Measurements from ENCODE around the gene NTNG1. TPM values are rescaled to one million over a fixed set of nuclear protein-coding genes. Genes with fewer than 3 reads are reported as not detected.

Gene NTNG1
- total and polyA plus RNA-seq, 2 of the 13 experiments (the other 11 are each of a cell fraction or from before 2014, with no cell fraction given): not detected

DNA sequence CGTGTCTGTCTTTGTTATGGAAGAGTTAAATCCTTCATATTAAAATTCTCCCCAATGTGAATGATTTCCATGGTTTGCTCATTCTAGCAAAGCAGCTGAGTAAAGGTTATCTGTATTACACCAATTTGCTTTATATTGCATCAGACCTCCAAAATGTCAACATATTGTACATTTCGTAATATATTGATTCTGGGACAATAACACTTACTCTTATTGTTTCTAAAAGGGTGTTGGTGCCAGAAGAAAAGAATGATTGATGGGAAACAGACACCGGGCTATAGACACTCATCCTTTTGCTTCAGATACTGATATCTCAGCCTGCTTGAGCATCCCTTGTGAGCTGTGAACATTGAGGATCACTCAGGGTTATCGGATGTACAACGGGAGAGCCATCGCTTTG is 7.0 kb downstream of the NTNG1 start (continued):
- TF ChIP-seq FOXA1 (IDR thresholded peaks at IDR 0.05) (no peak), FOXA1 (CRISPR knock-in tag; IDR thresholded peaks at IDR 0.05) (0 out of 2 replicates have a peak, but pooled peaks have one; percentile 14), TCF7L2 (IDR thresholded peaks at IDR 0.05; ENCODE audit: low read depth, low read length) (no peak), ZSCAN12 (CRISPR knock-in tag; IDR thresholded peaks at IDR 0.05) (no peak), ONECUT2 (CRISPR knock-in tag; IDR thresholded peaks at IDR 0.05) (0 out of 2 replicates have a peak, but pooled peaks have one; percentile 13), HMG20A (CRISPR knock-in tag; IDR thresholded peaks at IDR 0.05; ENCODE audit: borderline replicate concordance) (peak; percentile 68), SNAI1 (CRISPR knock-in tag; IDR thresholded peaks at IDR 0.05; ENCODE audit: borderline replicate concordance) (no peak), SOX13 (IDR thresholded peaks at IDR 0.05) (peak; percentile 62; the same call in 1 of the 2 replicates), SOX13 (CRISPR knock-in tag; conservative IDR thresholded peaks at IDR 0.05 in 1 of 2, IDR thresholded peaks at IDR 0.05 in 1 of 2) (peak in 1 of 2 experiments; percentile 94; a peak in 2 of 4 replicates), ZNF496 (CRISPR knock-in tag; IDR thresholded peaks at IDR 0.05; ENCODE audit: insufficient replicate concordance) (no peak), SOX5 (CRISPR knock-in tag; IDR thresholded peaks at IDR 0.05; ENCODE audit: borderline replicate concordance) (peak; percentile 94), PRPF4 (IDR thresholded peaks at IDR 0.05; ENCODE audit: low read depth, low read length, poor library complexity, severe bottlenecking) (no peak), PHF8 (CRISPR knock-in tag; IDR thresholded peaks at IDR 0.05) (no peak), ZNF17 (CRISPR knock-in tag; IDR thresholded peaks at IDR 0.05) (no peak), EHMT2 (IDR thresholded peaks at IDR 0.05; ENCODE audit: borderline replicate concordance, low read depth, low read length) (no peak), GATAD2A (CRISPR knock-in tag; IDR thresholded peaks at IDR 0.05) (peak; percentile 72), NFATC3 (CRISPR knock-in tag; IDR thresholded peaks at IDR 0.05) (no peak), CEBPG (CRISPR knock-in tag; IDR thresholded peaks at IDR 0.05) (peak; percentile 78), E2F5 (CRISPR knock-in tag; conservative IDR thresholded peaks at IDR 0.05) (no peak), NPAS2 (CRISPR knock-in tag; IDR thresholded peaks at IDR 0.05; ENCODE audit: borderline replicate concordance) (no peak), MBNL3 (CRISPR knock-in tag; conservative IDR thresholded peaks at IDR 0.05) (no peak), ZNF276 (CRISPR knock-in tag; IDR thresholded peaks at IDR 0.05; ENCODE audit: low read depth) (no peak)
- TF ChIP-seq, protein P1, sequence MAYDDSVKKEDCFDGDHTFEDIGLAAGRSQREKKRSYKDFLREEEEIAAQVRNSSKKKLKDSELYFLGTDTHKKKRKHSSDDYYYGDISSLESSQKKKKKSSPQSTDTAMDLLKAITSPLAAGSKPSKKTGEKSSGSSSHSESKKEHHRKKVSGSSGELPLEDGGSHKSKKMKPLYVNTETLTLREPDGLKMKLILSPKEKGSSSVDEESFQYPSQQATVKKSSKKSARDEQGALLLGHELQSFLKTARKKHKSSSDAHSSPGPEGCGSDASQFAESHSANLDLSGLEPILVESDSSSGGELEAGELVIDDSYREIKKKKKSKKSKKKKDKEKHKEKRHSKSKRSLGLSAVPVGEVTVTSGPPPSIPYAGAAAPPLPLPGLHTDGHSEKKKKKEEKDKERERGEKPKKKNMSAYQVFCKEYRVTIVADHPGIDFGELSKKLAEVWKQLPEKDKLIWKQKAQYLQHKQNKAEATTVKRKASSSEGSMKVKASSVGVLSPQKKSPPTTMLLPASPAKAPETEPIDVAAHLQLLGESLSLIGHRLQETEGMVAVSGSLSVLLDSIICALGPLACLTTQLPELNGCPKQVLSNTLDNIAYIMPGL (CRISPR knock-in tag; IDR thresholded peaks at IDR 0.05; ENCODE audit: borderline replicate concordance in 1 of 2, low read depth in 1 of 2): no peak
- TF ChIP-seq, protein P2, sequence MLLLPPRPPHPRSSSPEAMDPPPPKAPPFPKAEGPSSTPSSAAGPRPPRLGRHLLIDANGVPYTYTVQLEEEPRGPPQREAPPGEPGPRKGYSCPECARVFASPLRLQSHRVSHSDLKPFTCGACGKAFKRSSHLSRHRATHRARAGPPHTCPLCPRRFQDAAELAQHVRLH (CRISPR knock-in tag; IDR thresholded peaks at IDR 0.05; ENCODE audit: borderline replicate concordance, low read depth): no peak
- TF ChIP-seq, protein P3, sequence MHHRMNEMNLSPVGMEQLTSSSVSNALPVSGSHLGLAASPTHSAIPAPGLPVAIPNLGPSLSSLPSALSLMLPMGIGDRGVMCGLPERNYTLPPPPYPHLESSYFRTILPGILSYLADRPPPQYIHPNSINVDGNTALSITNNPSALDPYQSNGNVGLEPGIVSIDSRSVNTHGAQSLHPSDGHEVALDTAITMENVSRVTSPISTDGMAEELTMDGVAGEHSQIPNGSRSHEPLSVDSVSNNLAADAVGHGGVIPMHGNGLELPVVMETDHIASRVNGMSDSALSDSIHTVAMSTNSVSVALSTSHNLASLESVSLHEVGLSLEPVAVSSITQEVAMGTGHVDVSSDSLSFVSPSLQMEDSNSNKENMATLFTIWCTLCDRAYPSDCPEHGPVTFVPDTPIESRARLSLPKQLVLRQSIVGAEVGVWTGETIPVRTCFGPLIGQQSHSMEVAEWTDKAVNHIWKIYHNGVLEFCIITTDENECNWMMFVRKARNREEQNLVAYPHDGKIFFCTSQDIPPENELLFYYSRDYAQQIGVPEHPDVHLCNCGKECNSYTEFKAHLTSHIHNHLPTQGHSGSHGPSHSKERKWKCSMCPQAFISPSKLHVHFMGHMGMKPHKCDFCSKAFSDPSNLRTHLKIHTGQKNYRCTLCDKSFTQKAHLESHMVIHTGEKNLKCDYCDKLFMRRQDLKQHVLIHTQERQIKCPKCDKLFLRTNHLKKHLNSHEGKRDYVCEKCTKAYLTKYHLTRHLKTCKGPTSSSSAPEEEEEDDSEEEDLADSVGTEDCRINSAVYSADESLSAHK (CRISPR knock-in tag; IDR thresholded peaks at IDR 0.05; ENCODE audit: borderline replicate concordance): no peak
